IPS-20b (cell line): ENCODE results near the gene KLF4.
A peak's percentile ranks its signal among the peaks of the same experiment; 100 is the strongest.

Source experiments
- H3K27ac ChIP-seq: one replicate; pipeline ENCODE4 v1.5.1; 2013; ENCODE audit warnings: low read length
- H3K27me3 ChIP-seq: 2 replicates; pipeline ENCODE4 v1.6.1; 2013; ENCODE audit warnings: mild to moderate bottlenecking, low read length, inconsistent platforms; ENCODE audit not compliant: insufficient read depth
- H3K36me3 ChIP-seq: 2 replicates; pipeline ENCODE4 v1.6.1; 2013; ENCODE audit warnings: low read depth, mild to moderate bottlenecking, inconsistent platforms, low read length, moderate library complexity; ENCODE audit not compliant: insufficient read depth
- H3K4me1 ChIP-seq: 2 replicates; pipeline ENCODE4 v1.6.1; 2013; ENCODE audit warnings: mild to moderate bottlenecking, control low read depth, inconsistent platforms, low read length, moderate library complexity; ENCODE audit not compliant: insufficient read depth
- H3K4me3 ChIP-seq: 2 replicates; pipeline ENCODE4 v1.5.1; 2013; ENCODE audit warnings: mild to moderate bottlenecking, low read length, inconsistent platforms
- H3K9ac ChIP-seq: 2 replicates; pipeline ENCODE4 v1.6.1; 2013; ENCODE audit warnings: low read depth, mild to moderate bottlenecking, inconsistent platforms, low read length, moderate library complexity
- H3K9me3 ChIP-seq: 2 replicates; pipeline ENCODE4 v1.6.1; 2013; ENCODE audit warnings: mild to moderate bottlenecking, low read depth, low read length, inconsistent platforms; ENCODE audit not compliant: insufficient read depth

Gene KLF4

DNA sequence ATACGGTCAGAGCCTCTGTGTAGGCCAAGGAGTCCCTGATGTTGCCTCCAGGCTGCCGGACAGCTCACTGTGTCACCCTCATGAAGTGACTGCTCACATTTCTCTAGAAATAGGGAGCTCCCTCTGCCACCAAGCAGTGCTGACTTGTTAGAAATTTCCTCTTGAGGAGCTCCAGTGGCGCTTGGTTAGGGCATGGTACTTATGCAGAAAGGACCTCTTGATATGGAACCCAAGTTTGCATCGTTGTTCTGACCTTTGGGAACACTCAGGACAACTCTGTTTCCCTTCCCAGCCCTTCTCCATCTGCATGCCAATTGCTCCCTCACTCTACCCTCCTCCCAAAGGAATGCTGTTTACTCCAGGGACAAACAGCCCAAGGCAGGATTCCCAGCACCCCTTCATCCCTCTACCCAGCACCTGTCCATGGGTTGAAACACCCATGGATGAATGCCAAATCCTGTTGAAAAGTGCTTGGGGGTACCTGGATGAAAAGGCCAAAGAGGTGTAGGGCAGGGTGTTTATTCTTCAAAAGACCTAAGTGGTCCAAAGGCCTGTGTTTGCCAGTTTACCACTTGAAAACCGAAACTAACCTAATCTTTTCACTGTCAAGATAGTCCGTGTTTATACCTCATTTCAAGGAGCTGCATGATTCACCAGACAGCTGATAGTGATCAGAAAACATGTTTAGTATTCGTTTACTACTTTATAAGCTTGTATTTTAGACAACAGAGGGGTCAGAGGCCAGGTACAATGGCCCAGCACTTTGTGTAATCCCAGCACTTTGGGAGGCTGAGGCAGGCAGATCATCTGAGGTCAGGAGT lies 51.1 kb downstream of the KLF4 start:
- Histone ChIP-seq H3K4me3 (peak overlapping the region; percentile 45; the same call in 1 of the 2 replicates), H3K27ac (peak overlapping the region; percentile 73), H3K9me3 (no peaks in the 10 kb centered on the region), H3K4me1 (peaks cover 10% of the 10 kb centered on the region), H3K9ac (peak overlapping the region; percentile 47; the same call in 1 of the 2 replicates), H3K36me3 (no peaks in the 10 kb centered on the region), H3K27me3 (no peaks in the 10 kb centered on the region)

DNA sequence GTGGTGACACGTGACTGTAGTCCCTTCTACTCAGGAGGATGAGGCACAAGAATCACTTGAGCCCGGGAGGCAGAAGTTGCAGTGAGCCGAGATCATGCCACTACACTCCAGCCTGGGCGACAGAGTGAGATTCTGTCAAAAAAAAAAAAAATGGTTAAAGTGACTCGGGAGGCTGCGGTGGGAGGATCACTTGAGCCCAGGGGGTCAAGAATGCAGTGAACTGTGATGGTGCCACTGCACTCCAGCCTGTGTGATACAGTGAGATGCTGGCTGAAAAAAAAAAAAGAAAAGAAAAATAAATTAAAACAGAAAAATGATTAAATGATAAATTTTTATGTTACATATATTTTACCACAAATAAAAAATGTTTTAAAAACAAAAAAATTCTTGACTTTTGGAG lies 51.9 kb downstream of the KLF4 start:
- no peak overlapping the region for H3K4me3 ChIP-seq
- no peaks in the 10 kb centered on the region for H3K9me3 ChIP-seq
- H3K36me3 ChIP-seq = no peaks in the 10 kb centered on the region
- H3K27ac ChIP-seq = no peak overlapping the region
- peaks cover 10% of the 10 kb centered on the region for H3K4me1 ChIP-seq
- H3K9ac ChIP-seq = peak overlapping the region; percentile 47; the same call in 1 of the 2 replicates
- H3K27me3 ChIP-seq = no peaks in the 10 kb centered on the region

DNA sequence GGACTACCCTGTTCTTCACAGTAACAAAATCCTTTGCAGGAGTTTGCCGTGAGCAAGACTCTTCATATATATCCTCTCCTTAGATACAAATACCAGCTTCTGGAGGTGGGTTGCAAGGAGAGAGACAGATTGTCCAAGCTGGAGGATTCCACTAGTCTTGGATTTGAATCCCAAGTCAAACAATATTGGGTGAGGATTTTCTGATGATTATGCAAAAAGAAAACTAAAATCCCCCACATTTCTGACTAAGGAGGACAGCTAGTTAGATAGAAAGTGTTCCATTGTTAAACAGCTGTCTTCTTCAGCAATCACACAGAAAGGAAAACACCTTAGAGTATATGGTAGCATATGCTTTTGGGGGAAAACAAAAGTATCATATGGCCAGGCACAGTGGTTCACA lies 54.2 kb downstream of the KLF4 start:
- no peaks in the 10 kb centered on the region for H3K36me3 ChIP-seq
- H3K9ac ChIP-seq = no peak overlapping the region
- peaks cover 10% of the 10 kb centered on the region for H3K4me1 ChIP-seq
- H3K27me3 ChIP-seq = no peaks in the 10 kb centered on the region
- no peak overlapping the region for H3K4me3 ChIP-seq
- no peak overlapping the region for H3K27ac ChIP-seq
- H3K9me3 ChIP-seq = no peaks in the 10 kb centered on the region
